Measurements from ENCODE around the gene TRIM72. TPM values are rescaled to one million over a fixed set of nuclear protein-coding genes. Genes with fewer than 3 reads are reported as not detected.

The TRIM72 gene
- total and polyA plus RNA-seq, 5 donors: 0.03 to 0.31 (median 0.13) TPM; not detected in 1

- no peak overlapping the region for H3K27ac ChIP-seq (ENCODE audit: low read length)
- H3K4me3 ChIP-seq (ENCODE audit: low read length): no peak overlapping the region
- ATAC-seq (no peak), DNase-seq (no peak)
- intact Hi-C loops (cut with DNase I): no loop called here
- H3K27me3 ChIP-seq (ENCODE audit: control insufficient read depth, insufficient read depth): no peaks in the 10 kb centered on the region
- no peaks in the 10 kb centered on the region for H3K9me3 ChIP-seq (ENCODE audit: control insufficient read depth, low read length)
- 57% methylated on average over 10 of the region's 10 CpGs for WGBS
- H3K4me1 ChIP-seq (ENCODE audit: control insufficient read depth, insufficient read depth, low read length): peaks cover 8% of the 10 kb centered on the region
These were observed 30.2 kb upstream of the TRIM72 start for GRCh38 chr16:31183432-31184428.

GRCh38 chr16:31184888-31185287 lies 29.0 kb upstream of the TRIM72 start:
- 93% methylated on average over 14 of the region's 14 CpGs for whole genome bisulfite sequencing
- ATAC-seq (no peak), DNase-seq (no peak)
- no peaks in the 10 kb centered on the region for H3K27me3 ChIP-seq (ENCODE audit: control insufficient read depth, insufficient read depth)
- H3K9me3 ChIP-seq (ENCODE audit: control insufficient read depth, low read length): no peaks in the 10 kb centered on the region
- peaks cover 8% of the 10 kb centered on the region for H3K4me1 ChIP-seq (ENCODE audit: control insufficient read depth, insufficient read depth, low read length)
- no peak overlapping the region for H3K27ac ChIP-seq (ENCODE audit: low read length)
- H3K4me3 ChIP-seq (ENCODE audit: low read length): no peak overlapping the region
- intact Hi-C loops (cut with DNase I): no loop called here

GRCh38 chr16:31185339-31185738 lies 28.6 kb upstream of the TRIM72 start:
- intact Hi-C loops (cut with DNase I): no loop called here
- Histone ChIP-seq H3K4me1 (ENCODE audit: control insufficient read depth, insufficient read depth, low read length) (peaks cover 8% of the 10 kb centered on the region), H3K27ac (ENCODE audit: low read length) (no peak overlapping the region), H3K27me3 (ENCODE audit: control insufficient read depth, insufficient read depth) (no peaks in the 10 kb centered on the region), H3K4me3 (ENCODE audit: low read length) (no peak overlapping the region), H3K9me3 (ENCODE audit: control insufficient read depth, low read length) (no peaks in the 10 kb centered on the region)
- ATAC-seq: no peak
- 63% methylated on average over 5 of the region's 5 CpGs for WGBS
- no peak for DNase-seq

DNA sequence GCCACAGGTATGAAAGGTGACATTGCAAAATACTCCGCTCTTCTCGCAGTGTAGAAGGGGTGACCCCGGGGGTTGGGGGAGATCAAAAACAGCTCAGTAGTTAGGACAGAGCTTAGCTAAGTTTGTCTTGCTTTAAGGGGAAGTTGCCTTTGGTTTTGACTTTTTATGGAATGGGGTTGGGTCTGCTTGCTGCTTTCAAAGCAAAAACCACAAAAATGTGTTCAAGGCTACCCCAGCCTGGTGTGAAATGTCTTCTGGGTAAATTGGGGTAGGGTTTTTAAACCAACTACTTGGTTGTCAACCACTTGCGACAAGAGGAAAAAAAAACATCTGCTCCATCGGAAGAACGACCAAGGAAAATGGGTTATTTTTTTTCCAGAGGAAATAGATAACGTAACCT lies 27.7 kb upstream of the TRIM72 start:
- Histone ChIP-seq H3K9me3 (ENCODE audit: control insufficient read depth, low read length) (no peaks in the 10 kb centered on the region), H3K27ac (ENCODE audit: low read length) (no peak overlapping the region), H3K4me3 (ENCODE audit: low read length) (no peak overlapping the region), H3K27me3 (ENCODE audit: control insufficient read depth, insufficient read depth) (no peaks in the 10 kb centered on the region), H3K4me1 (ENCODE audit: control insufficient read depth, insufficient read depth, low read length) (peaks cover 8% of the 10 kb centered on the region)
- 72% methylated on average over 7 of the region's 7 CpGs for WGBS
- DNase-seq (no peak), ATAC-seq (no peak)
- intact Hi-C loops (cut with DNase I): no loop called here

DNA sequence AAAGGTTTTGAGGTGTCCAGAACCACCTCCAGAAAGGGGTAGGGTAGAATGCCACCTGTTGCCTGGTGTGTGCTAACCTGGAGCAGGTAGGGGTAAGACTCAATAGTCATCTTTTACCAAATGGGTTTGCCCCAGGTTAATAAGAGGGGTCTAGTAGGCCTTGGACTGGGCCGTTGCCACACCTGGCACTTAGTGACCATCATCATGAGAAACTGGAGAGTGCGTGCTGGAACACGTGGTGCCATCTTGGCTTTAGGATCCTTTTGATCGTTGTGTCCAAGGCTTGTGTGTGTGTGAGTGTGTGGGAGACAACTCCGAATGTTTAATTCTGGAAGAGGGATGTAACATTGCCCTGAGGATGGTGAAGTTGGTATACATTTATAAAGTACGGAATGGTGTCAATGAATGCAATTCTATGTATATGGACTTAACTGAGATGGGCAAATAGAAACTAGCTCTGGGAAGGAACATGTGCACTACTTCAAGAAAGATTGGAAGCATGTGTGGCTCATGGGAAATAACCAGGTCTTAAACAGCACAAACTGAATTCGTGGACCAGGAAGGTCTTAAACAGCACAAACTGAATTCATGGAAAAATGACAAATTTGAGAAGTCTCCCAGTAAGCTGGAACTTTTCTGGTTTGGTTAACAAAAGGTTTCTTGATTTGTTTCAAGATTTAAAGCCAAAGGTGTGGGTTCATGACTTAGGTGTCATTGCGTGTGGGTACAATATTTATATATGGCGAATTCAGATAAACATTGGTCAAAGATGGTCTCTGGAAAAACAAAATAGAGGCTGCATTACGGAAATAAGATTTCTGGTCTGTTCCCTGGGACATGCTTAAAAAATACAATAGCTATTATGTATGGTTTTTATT lies 26.8 kb upstream of the TRIM72 start:
- no peaks in the 10 kb centered on the region for H3K9me3 ChIP-seq (ENCODE audit: control insufficient read depth, low read length)
- H3K4me3 ChIP-seq (ENCODE audit: low read length): no peak overlapping the region
- ATAC-seq (no peak), DNase-seq (no peak)
- peaks cover 8% of the 10 kb centered on the region for H3K4me1 ChIP-seq (ENCODE audit: control insufficient read depth, insufficient read depth, low read length)
- 82% methylated on average over 10 of the region's 10 CpGs for WGBS
- no peaks in the 10 kb centered on the region for H3K27me3 ChIP-seq (ENCODE audit: control insufficient read depth, insufficient read depth)
- no peak overlapping the region for H3K27ac ChIP-seq (ENCODE audit: low read length)
- intact Hi-C loops (cut with DNase I): no loop called here

DNA sequence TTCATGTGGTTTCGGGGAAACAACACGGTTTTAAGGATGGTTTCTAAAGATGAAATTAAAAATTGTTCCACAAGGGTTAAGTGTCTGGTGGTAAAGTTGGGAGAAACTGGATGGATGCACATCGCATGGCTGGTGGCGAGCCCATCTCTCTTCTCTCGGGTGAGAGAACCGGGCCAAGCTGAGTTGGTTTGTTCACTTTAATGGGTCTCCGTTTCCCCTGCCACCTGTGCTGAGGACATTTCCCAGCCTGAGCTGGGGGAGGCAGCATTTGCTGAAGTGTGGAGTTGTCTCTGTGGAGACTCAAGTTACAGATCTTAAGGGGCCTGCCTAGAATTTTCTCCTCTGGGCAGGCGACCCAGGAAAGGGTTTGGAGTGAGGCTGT lies 26.1 kb upstream of the TRIM72 start:
- no peak overlapping the region for H3K4me3 ChIP-seq (ENCODE audit: low read length)
- peaks cover 2% of the 10 kb centered on the region for H3K4me1 ChIP-seq (ENCODE audit: control insufficient read depth, insufficient read depth, low read length)
- 81% methylated on average over 8 of the region's 8 CpGs for WGBS
- DNase-seq (no peak), ATAC-seq (no peak)
- intact Hi-C loops (cut with DNase I): no loop called here
- no peaks in the 10 kb centered on the region for H3K9me3 ChIP-seq (ENCODE audit: control insufficient read depth, low read length)
- H3K27me3 ChIP-seq (ENCODE audit: control insufficient read depth, insufficient read depth): no peaks in the 10 kb centered on the region
- no peak overlapping the region for H3K27ac ChIP-seq (ENCODE audit: low read length)

DNA sequence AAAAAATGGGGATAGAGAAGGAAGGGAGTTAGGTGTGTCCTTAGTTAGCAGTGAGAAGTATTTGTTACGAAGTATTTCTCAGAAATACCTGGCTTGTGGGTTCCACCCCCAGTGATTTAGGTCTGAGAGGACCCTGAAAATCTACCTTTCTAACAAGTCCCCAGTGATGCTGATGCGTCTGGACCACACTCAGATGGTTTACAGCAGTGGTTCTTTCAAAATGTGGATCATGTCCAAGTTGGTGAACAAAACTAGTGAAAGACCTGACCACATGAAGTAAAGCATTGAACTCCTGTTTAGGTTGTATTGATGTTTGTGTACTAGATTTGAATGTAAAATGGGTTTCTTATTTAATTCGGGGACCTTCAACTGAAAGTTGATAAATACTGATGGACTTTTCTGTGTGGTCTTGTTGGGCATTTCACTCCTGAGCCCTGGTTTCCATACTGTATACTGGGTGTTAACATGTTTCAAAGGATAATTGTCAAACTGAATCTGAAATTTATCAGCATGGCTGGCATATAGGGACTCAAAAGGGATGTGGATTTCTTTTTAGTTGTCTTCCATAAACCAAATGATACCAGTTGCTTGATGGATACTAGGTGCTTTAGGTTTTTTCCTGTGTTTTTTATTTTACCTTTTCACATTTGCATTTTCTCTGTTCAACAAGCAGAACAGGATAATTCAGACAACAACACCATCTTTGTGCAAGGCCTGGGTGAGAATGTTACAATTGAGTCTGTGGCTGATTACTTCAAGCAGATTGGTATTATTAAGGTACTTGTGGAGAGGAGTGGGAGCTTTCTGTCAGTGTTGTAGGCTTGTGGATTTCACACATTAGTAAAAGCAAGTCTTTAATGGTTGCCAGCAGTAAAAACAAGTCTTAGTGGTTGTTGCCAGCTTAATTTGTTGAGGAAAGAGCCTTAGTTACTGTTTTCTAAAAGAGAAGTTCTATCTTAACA lies 25.2 kb upstream of the TRIM72 start:
- no peaks in the 10 kb centered on the region for H3K4me1 ChIP-seq (ENCODE audit: control insufficient read depth, insufficient read depth, low read length)
- WGBS: 81% methylated on average over 3 of the region's 3 CpGs
- no peak for ATAC-seq
- H3K4me3 ChIP-seq (ENCODE audit: low read length): no peak overlapping the region
- no peak overlapping the region for H3K27ac ChIP-seq (ENCODE audit: low read length)
- no peak for DNase-seq
- no peaks in the 10 kb centered on the region for H3K27me3 ChIP-seq (ENCODE audit: control insufficient read depth, insufficient read depth)
- intact Hi-C loops (cut with DNase I): no loop called here
- no peaks in the 10 kb centered on the region for H3K9me3 ChIP-seq (ENCODE audit: control insufficient read depth, low read length)

DNA sequence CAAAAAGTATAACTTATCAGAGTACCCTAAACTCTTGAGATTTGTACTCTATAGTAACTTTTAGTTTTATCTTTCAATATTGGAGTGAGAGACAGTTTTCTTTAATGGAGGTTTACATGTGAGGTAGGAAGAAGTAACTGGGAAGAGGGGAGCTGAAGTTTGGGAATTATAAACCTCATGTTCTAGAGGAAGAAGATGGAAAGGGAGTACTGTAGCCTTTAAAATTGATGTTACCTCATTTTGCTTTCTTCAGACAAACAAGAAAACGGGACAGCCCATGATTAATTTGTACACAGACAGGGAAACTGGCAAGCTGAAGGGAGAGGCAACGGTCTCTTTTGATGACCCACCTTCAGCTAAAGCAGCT lies 24.5 kb upstream of the TRIM72 start:
- Histone ChIP-seq H3K27ac (ENCODE audit: low read length) (no peak overlapping the region), H3K9me3 (ENCODE audit: control insufficient read depth, low read length) (no peaks in the 10 kb centered on the region), H3K27me3 (ENCODE audit: control insufficient read depth, insufficient read depth) (no peaks in the 10 kb centered on the region), H3K4me1 (ENCODE audit: control insufficient read depth, insufficient read depth, low read length) (no peaks in the 10 kb centered on the region), H3K4me3 (ENCODE audit: low read length) (no peak overlapping the region)
- intact Hi-C loops (cut with DNase I): no loop called here
- DNase-seq (no peak), ATAC-seq (no peak)
- 91% methylated on average over 2 of the region's 2 CpGs for WGBS

DNA sequence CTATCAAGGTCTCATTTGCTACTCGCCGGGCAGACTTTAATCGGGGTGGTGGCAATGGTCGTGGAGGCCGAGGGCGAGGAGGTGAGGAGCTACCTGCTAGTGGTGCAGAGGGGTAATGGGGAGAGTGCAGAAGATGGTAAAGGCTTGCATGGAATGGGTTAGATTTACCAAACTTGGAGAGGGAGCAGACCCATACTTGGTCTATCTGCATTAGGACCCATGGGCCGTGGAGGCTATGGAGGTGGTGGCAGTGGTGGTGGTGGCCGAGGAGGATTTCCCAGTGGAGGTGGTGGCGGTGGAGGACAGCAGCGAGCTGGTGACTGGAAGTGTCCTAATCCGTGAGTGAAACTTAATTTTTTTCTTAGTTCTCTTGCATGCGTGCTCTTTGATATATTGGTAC lies 23.9 kb upstream of the TRIM72 start:
- WGBS: 92% methylated on average over 12 of the region's 12 CpGs
- ATAC-seq (no peak), DNase-seq (no peak)
- Histone ChIP-seq H3K4me3 (ENCODE audit: low read length) (no peak overlapping the region), H3K9me3 (ENCODE audit: control insufficient read depth, low read length) (no peaks in the 10 kb centered on the region), H3K27me3 (ENCODE audit: control insufficient read depth, insufficient read depth) (no peaks in the 10 kb centered on the region), H3K27ac (ENCODE audit: low read length) (no peak overlapping the region), H3K4me1 (ENCODE audit: control insufficient read depth, insufficient read depth, low read length) (no peaks in the 10 kb centered on the region)
- intact Hi-C loops (cut with DNase I): no loop called here

- ATAC-seq (no peak), DNase-seq (no peak)
- H3K9me3 ChIP-seq (ENCODE audit: control insufficient read depth, low read length): no peaks in the 10 kb centered on the region
- H3K4me1 ChIP-seq (ENCODE audit: control insufficient read depth, insufficient read depth, low read length): no peaks in the 10 kb centered on the region
- no peak overlapping the region for H3K27ac ChIP-seq (ENCODE audit: low read length)
- intact Hi-C loops (cut with DNase I): no loop called here
- WGBS: 91% methylated on average over 17 of the region's 17 CpGs
- no peaks in the 10 kb centered on the region for H3K27me3 ChIP-seq (ENCODE audit: control insufficient read depth, insufficient read depth)
- H3K4me3 ChIP-seq (ENCODE audit: low read length): no peak overlapping the region
These were observed 23.0 kb upstream of the TRIM72 start for GRCh38 chr16:31190818-31191444.

Measured in right cardiac atrium (tissue), 5 donors.